HCT116 (cell line): ENCODE measurements around the gene CYRIA. TPM values are rescaled to one million over a fixed set of nuclear protein-coding genes. Genes with fewer than 3 reads are reported as not detected.

Source experiments
- ATAC-seq: fragments of 200-7000 bp; cut with Tn5 transposase; 2 replicates; pipeline ENCODE4 v1.9.1; 2020; ENCODE audit warnings: mild to moderate bottlenecking, moderate library complexity
- BruUV-seq: library from RNA; stranded (reverse); fragments of 400-500 nt; replicated peaks from 2 replicates; lab custom pipeline; 2021; lab: Mats Ljungman, UMichigan
- CTCF ChIA-PET: fragments of 300-600 bp; sonication (Branson Sonifier 250); formaldehyde crosslinking; loops from one replicate; lab custom pipeline; 2021; ENCODE audit warnings: antibody characterized with exemption; lab: Charles Lee
- POLR2A ChIA-PET: fragments of 300-600, 350-600 bp; sonication (Branson Sonifier 250); formaldehyde crosslinking; loops from one replicate; lab custom pipeline; 2021; ENCODE audit warnings: antibody characterized with exemption; lab: Charles Lee
- RAD21 ChIA-PET, 2 experiments: fragments of 300-600 bp; sonication (Branson Sonifier 250); formaldehyde crosslinking; loops; one replicate each; lab custom pipeline; 2023; ENCODE audit warnings: low total read pairs in 2 of 2; ENCODE audit not compliant: uncharacterized antibody in 2 of 2, unreplicated experiment in 2 of 2, low non-redundant PET in 1 of 2; lab: Charles Lee
- DNase-seq: peaks from one replicate; pipeline ENCODE4 v3.0.0-alpha.2; 2010; ENCODE audit warnings: low read depth, low spot score
- H2AFZ ChIP-seq: fragments of 200-600 bp; shearing (Covaris generic), sonication (generic); 2 replicates; pipeline ENCODE4 v1.6.1; 2017; ENCODE audit warnings: low read depth, mixed run types, mixed read lengths, antibody characterized with exemption, low read length; ENCODE audit not compliant: poor library complexity, severe bottlenecking
- H3K27ac ChIP-seq: 2 replicates; pipeline ENCODE4 v1.5.1; 2012; ENCODE audit warnings: low read depth, low read length
- H3K27me3 ChIP-seq: fragments of 200-600 bp; sonication (generic); 2 replicates; pipeline ENCODE4 v1.6.1; 2016; ENCODE audit warnings: mixed run types, low read length, mixed read lengths; ENCODE audit not compliant: insufficient read depth
- H3K36me3 ChIP-seq, 2 experiments: fragments of 200-500 bp in 1 of 2; fragments of 200-600 bp in 1 of 2; sonication (Bioruptor generic) in 1 of 2; sonication (generic) in 1 of 2; 2 replicates each; pipeline versions ENCODE4 v1.5.1 to v1.6.1; 2014 to 2016; ENCODE audit warnings: low read length in 2 of 2, inconsistent platforms in 1 of 2, mixed read lengths in 1 of 2, mixed run types in 1 of 2; ENCODE audit not compliant: insufficient read depth in 2 of 2, control insufficient read depth in 1 of 2
- H3K4me1 ChIP-seq, 2 experiments: fragments of 200-600 bp in 1 of 2; sonication (generic) in 1 of 2; 2 replicates each; pipeline versions ENCODE4 v1.5.1 to v1.6.1; 2012 to 2017; ENCODE audit warnings: low read length in 2 of 2, inconsistent platforms in 1 of 2, mild to moderate bottlenecking in 1 of 2, mixed read lengths in 1 of 2, mixed run types in 1 of 2, moderate library complexity in 1 of 2; ENCODE audit not compliant: insufficient read depth in 2 of 2, control insufficient read depth in 1 of 2
- H3K4me2 ChIP-seq: fragments of 200-600 bp; sonication (generic); 2 replicates; pipeline ENCODE4 v1.6.1; 2017; ENCODE audit warnings: mixed run types, low read length, mixed read lengths
- H3K4me3 ChIP-seq, 2 experiments: fragments of 200-600 bp in 1 of 2; sonication (generic) in 1 of 2; replicated peaks in 1 of 2; 2 replicates each; pipeline ENCODE4 v1.5.1; 2011 to 2016; ENCODE audit warnings: low read length in 2 of 2, control low read depth in 1 of 2, low read depth in 1 of 2, mild to moderate bottlenecking in 1 of 2, mixed read lengths in 1 of 2, mixed run types in 1 of 2
- H3K79me2 ChIP-seq: fragments of 200-600 bp; sonication (generic); 2 replicates; pipeline ENCODE4 v1.6.1; 2017; ENCODE audit warnings: mild to moderate bottlenecking, mixed run types, low read length, moderate library complexity, mixed read lengths; ENCODE audit not compliant: insufficient read depth
- H3K9ac ChIP-seq: fragments of 200-600 bp; sonication (generic); 2 replicates; pipeline ENCODE4 v1.6.1; 2016; ENCODE audit warnings: low read length, mixed read lengths
- H3K9me2 ChIP-seq: fragments of 200-600 bp; sonication (generic), shearing (Covaris generic); 2 replicates; pipeline ENCODE4 v1.6.1; 2017; ENCODE audit warnings: mixed run types, mild to moderate bottlenecking, moderate library complexity; ENCODE audit not compliant: insufficient read depth
- H3K9me3 ChIP-seq, 2 experiments: fragments of 200-500 bp in 1 of 2; fragments of 200-600 bp in 1 of 2; sonication (Bioruptor generic) in 1 of 2; sonication (generic) in 1 of 2; 2 replicates each; pipeline ENCODE4 v1.6.1; 2014 to 2017; ENCODE audit warnings: low read length in 2 of 2, mixed read lengths in 2 of 2, inconsistent platforms in 1 of 2, low read depth in 1 of 2, mild to moderate bottlenecking in 1 of 2, mixed run types in 1 of 2, moderate library complexity in 1 of 2; ENCODE audit not compliant: control insufficient read depth in 1 of 2, insufficient read depth in 1 of 2
- H4K20me1 ChIP-seq: fragments of 200-600 bp; sonication (generic), shearing (Covaris generic); 2 replicates; pipeline ENCODE4 v1.6.1; 2017; ENCODE audit warnings: mixed run types, mild to moderate bottlenecking, moderate library complexity; ENCODE audit not compliant: insufficient read depth
- CBX3 ChIP-seq: IDR thresholded peaks from 2 replicates; pipeline ENCODE4 v1.6.1; 2012; ENCODE audit warnings: low read depth
- EGR1 ChIP-seq: IDR thresholded peaks from 2 replicates; pipeline ENCODE4 v1.6.1; 2012; ENCODE audit warnings: low read depth
- ELF1 ChIP-seq: IDR thresholded peaks from 2 replicates; pipeline ENCODE4 v1.6.1; 2012; ENCODE audit warnings: low read depth, borderline replicate concordance
- EZH2 ChIP-seq: fragments of 200-600 bp; sonication (generic); IDR thresholded peaks from 2 replicates; pipeline ENCODE4 v1.6.1; 2017; ENCODE audit warnings: antibody characterized with exemption, mixed run types
- EZH2phosphoT487 ChIP-seq: fragments of 200-600 bp; IDR thresholded peaks from 2 replicates; pipeline ENCODE4 v1.6.1; 2018; ENCODE audit warnings: antibody characterized with exemption, borderline replicate concordance
- FOSL1 ChIP-seq: IDR thresholded peaks from 2 replicates; pipeline ENCODE4 v1.6.1; 2012; ENCODE audit warnings: low read depth
- JUND ChIP-seq: IDR thresholded peaks from 2 replicates; pipeline ENCODE4 v1.6.1; 2012
- POLR2A ChIP-seq: IDR thresholded peaks from 2 replicates; pipeline ENCODE4 v1.7.0; 2011; ENCODE audit warnings: borderline replicate concordance; ENCODE audit not compliant: insufficient read depth, insufficient read length; ENCODE audit errors: extremely low read depth
- POLR2AphosphoS5 ChIP-seq: IDR thresholded peaks from 2 replicates; pipeline ENCODE4 v1.6.1; 2011; ENCODE audit warnings: mild to moderate bottlenecking, low read depth, low read length, moderate library complexity
- SP1 ChIP-seq: IDR thresholded peaks from 2 replicates; pipeline ENCODE4 v1.6.1; 2012; ENCODE audit warnings: low read depth
- SRF ChIP-seq: IDR thresholded peaks from 2 replicates; pipeline ENCODE4 v1.6.1; 2012; ENCODE audit warnings: low read depth
- TCF7L2 ChIP-seq: IDR thresholded peaks from 2 replicates; pipeline ENCODE4 v1.7.0; 2011; ENCODE audit warnings: borderline replicate concordance, inconsistent platforms; ENCODE audit not compliant: insufficient read depth, insufficient read length; ENCODE audit errors: extremely low read depth
- YY1 ChIP-seq: IDR thresholded peaks from 2 replicates; pipeline ENCODE4 v1.6.1; 2011; ENCODE audit warnings: low read length, low read depth, moderate library complexity, mild to moderate bottlenecking; ENCODE audit not compliant: insufficient replicate concordance; ENCODE audit errors: extremely low read depth
- ZNF274 ChIP-seq: fragments of 200-500 bp; sonication (Bioruptor generic); IDR thresholded peaks from 2 replicates; pipeline ENCODE4 v1.6.1; 2014; ENCODE audit warnings: mild to moderate bottlenecking, low read depth, low read length, inconsistent platforms
- intact Hi-C: fragments of 100-400 bp; cut with micrococcal nuclease; formaldehyde crosslinking; loops from 2 replicates; pipeline ENCODE4 v1.10.0; 2022
- total RNA-seq: library from RNA; stranded (reverse); gene quantifications from one replicate; pipeline ENCODE4 v1.2.1, GENCODE V29; 2021; ENCODE audit not compliant: unreplicated experiment
- TF ChIP-seq, protein P1 (sequence below): IDR thresholded peaks from 2 replicates; pipeline ENCODE4 v1.6.1; 2012
- TF ChIP-seq, protein P2 (sequence below): IDR thresholded peaks from 2 replicates; pipeline ENCODE4 v1.6.1; 2012; ENCODE audit warnings: low read depth

CYRIA gene
- total RNA-seq, 1 experiment from 2014 or later: 0.44 TPM

DNA sequence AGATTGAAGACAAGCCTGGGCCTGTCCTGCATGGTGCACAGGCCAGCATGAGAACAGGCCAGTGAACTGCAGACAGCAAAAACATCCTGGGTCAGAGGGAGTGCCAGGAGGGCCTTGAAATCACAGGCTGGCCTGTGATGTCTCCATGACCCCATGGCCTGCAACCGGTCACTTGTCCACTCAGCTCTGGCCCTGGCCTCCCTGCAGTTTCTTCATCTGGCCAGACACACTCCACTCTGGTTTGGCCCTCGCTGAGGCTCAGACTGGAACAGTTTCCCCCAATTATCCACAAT lies 12.6 kb downstream of the CYRIA start:
- ATAC-seq (no peak), DNase-seq (no peak)
- no peak overlapping the region for H3K4me2 ChIP-seq
- no peak for TF ChIP-seq POLR2AphosphoS5
- no peak for TF ChIP-seq ELF1
- TF ChIP-seq SRF: no peak
- no peak for TF ChIP-seq EZH2
- no peak for TF ChIP-seq JUND
- no peak for TF ChIP-seq FOSL1
- TF ChIP-seq, protein P1, sequence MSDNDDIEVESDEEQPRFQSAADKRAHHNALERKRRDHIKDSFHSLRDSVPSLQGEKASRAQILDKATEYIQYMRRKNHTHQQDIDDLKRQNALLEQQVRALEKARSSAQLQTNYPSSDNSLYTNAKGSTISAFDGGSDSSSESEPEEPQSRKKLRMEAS: no peak
- no peak for TF ChIP-seq YY1
- TF ChIP-seq EZH2phosphoT487: no peak
- no peak for TF ChIP-seq POLR2A
- no peak for TF ChIP-seq ZNF274
- TF ChIP-seq SP1: no peak
- TF ChIP-seq CBX3: no peak
- TF ChIP-seq, protein P2, sequence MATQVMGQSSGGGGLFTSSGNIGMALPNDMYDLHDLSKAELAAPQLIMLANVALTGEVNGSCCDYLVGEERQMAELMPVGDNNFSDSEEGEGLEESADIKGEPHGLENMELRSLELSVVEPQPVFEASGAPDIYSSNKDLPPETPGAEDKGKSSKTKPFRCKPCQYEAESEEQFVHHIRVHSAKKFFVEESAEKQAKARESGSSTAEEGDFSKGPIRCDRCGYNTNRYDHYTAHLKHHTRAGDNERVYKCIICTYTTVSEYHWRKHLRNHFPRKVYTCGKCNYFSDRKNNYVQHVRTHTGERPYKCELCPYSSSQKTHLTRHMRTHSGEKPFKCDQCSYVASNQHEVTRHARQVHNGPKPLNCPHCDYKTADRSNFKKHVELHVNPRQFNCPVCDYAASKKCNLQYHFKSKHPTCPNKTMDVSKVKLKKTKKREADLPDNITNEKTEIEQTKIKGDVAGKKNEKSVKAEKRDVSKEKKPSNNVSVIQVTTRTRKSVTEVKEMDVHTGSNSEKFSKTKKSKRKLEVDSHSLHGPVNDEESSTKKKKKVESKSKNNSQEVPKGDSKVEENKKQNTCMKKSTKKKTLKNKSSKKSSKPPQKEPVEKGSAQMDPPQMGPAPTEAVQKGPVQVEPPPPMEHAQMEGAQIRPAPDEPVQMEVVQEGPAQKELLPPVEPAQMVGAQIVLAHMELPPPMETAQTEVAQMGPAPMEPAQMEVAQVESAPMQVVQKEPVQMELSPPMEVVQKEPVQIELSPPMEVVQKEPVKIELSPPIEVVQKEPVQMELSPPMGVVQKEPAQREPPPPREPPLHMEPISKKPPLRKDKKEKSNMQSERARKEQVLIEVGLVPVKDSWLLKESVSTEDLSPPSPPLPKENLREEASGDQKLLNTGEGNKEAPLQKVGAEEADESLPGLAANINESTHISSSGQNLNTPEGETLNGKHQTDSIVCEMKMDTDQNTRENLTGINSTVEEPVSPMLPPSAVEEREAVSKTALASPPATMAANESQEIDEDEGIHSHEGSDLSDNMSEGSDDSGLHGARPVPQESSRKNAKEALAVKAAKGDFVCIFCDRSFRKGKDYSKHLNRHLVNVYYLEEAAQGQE: no peak
- no peak for TF ChIP-seq TCF7L2
- TF ChIP-seq EGR1: no peak
- no peak overlapping the region for H3K9ac ChIP-seq
- H3K79me2 ChIP-seq: no peaks in the 10 kb centered on the region
- H3K4me3 ChIP-seq: no peak overlapping the region
- no peak overlapping the region for H2AFZ ChIP-seq
- no peaks in the 10 kb centered on the region for H3K9me2 ChIP-seq
- no peaks in the 10 kb centered on the region for H3K36me3 ChIP-seq
- RAD21 ChIA-PET: no interaction called here
- POLR2A ChIA-PET: no interaction called here
- intact Hi-C loops: no loop called here
- H3K27ac ChIP-seq: no peak overlapping the region
- H3K27me3 ChIP-seq: peaks cover 1% of the 10 kb centered on the region
- no peaks in the 10 kb centered on the region for H3K9me3 ChIP-seq
- CTCF ChIA-PET: interaction anchor here (0.6 kb wide), 1 partner anchor 112 kb away, joined by 3 read pairs; no protein-coding TSS in a partner anchor
- no TSS peak for BruUV-seq
- 0 out of 4 replicates have a peak, but pooled peaks cover 0 to 3% of the 10 kb centered on the region in 2 experiments for H3K4me1 ChIP-seq
- no peaks in the 10 kb centered on the region for H4K20me1 ChIP-seq
